Effector memory CD8-positive, alpha-beta T cell (primary cell): Measurements from ENCODE around the gene CLCF1.
A peak's percentile ranks its signal among the peaks of the same experiment; 100 is the strongest.

ENCODE experiments used
- ATAC-seq: fragments of 150-1000 bp; cut with Tn5 transposase; replicated peaks from 2 replicates; pipeline ENCODE4 v1.10.0; 2021; ENCODE audit warnings: mild to moderate bottlenecking, moderate library complexity
- DNase-seq, 3 experiments: peaks; one replicate each; pipeline ENCODE4 v3.0.0; 2021
- H3K27ac Mint-ChIP-seq, 2 donors: one replicate each; pipeline ENCODE4 v1.8.0; 2022; ENCODE audit warnings: mild to moderate bottlenecking in 2 of 2, mixed read lengths in 2 of 2, moderate library complexity in 2 of 2
- H3K27me3 Mint-ChIP-seq, 2 donors: one replicate each; pipeline ENCODE4 v1.8.0; 2022; ENCODE audit warnings: mixed read lengths in 2 of 2
- H3K36me3 Mint-ChIP-seq: one replicate; pipeline ENCODE4 v1.8.0; 2022; ENCODE audit warnings: mild to moderate bottlenecking, moderate library complexity, mixed read lengths; ENCODE audit not compliant: insufficient read depth
- H3K4me1 Mint-ChIP-seq, 2 donors: one replicate each; pipeline ENCODE4 v1.8.0; 2022; ENCODE audit warnings: low read depth in 2 of 2, mixed read lengths in 2 of 2
- H3K4me3 Mint-ChIP-seq, 2 donors: one replicate each; pipeline ENCODE4 v1.8.0; 2022; ENCODE audit warnings: mild to moderate bottlenecking in 2 of 2, mixed read lengths in 2 of 2, moderate library complexity in 2 of 2
- H3K9me3 Mint-ChIP-seq, 2 donors: one replicate each; pipeline ENCODE4 v1.8.0; 2022; ENCODE audit warnings: mixed read lengths in 2 of 2

CLCF1 gene

GRCh38 chr11:67382276-67383136 is 9.1 kb upstream of the CLCF1 start:
- Mint-ChIP-seq H3K4me3 (no peak overlapping the region), H3K27ac (no peak overlapping the region), H3K9me3 (no peaks in the 10 kb centered on the region), H3K27me3 (peaks cover 0 to 7% of the 10 kb centered on the region in 2 donors), H3K36me3 (peaks cover 3% of the 10 kb centered on the region), H3K4me1 (peaks cover 13 to 19% of the 10 kb centered on the region in 2 donors)
- peak; percentile 97 for ATAC-seq
- DNase-seq = peak; percentile 84 to 91 (median 85)

GRCh38 chr11:67381244-67381972 is 8.0 kb upstream of the CLCF1 start:
- ATAC-seq (no peak), DNase-seq (no peak)
- Mint-ChIP-seq H3K4me1 (peaks cover 16 to 19% of the 10 kb centered on the region in 2 donors), H3K27ac (peak overlapping the region; percentile 15 to 54), H3K27me3 (peaks cover 0 to 7% of the 10 kb centered on the region in 2 donors), H3K4me3 (peak overlapping the region in 1 of 2 donors; percentile 40), H3K9me3 (no peaks in the 10 kb centered on the region), H3K36me3 (peaks cover 3% of the 10 kb centered on the region)

GRCh38 chr11:67379061-67380058 is 6.0 kb upstream of the CLCF1 start:
- ATAC-seq (no peak), DNase-seq (no peak)
- Mint-ChIP-seq H3K9me3 (no peaks in the 10 kb centered on the region), H3K4me1 (peaks cover 25 to 31% of the 10 kb centered on the region in 2 donors), H3K36me3 (peaks cover 5% of the 10 kb centered on the region), H3K4me3 (no peak overlapping the region), H3K27ac (peak overlapping the region in 1 of 2 donors; percentile 20), H3K27me3 (no peaks in the 10 kb centered on the region)

- no peaks in the 10 kb centered on the region for H3K9me3 Mint-ChIP-seq
- ATAC-seq = no peak
- peaks cover 29 to 39% of the 10 kb centered on the region in 2 donors for H3K4me1 Mint-ChIP-seq
These were observed 5.1 kb upstream of the CLCF1 start for GRCh38 chr11:67378544-67378943.

GRCh38 chr11:67376873-67377808 is 3.7 kb upstream of the CLCF1 start:
- DNase-seq (no peak), ATAC-seq (no peak)
- no peak overlapping the region for H3K4me3 Mint-ChIP-seq
- H3K27me3 Mint-ChIP-seq = no peaks in the 10 kb centered on the region
- H3K4me1 Mint-ChIP-seq = peaks cover 28 to 37% of the 10 kb centered on the region in 2 donors
- H3K27ac Mint-ChIP-seq = peak overlapping the region in 1 of 2 donors; percentile 32
- no peaks in the 10 kb centered on the region for H3K9me3 Mint-ChIP-seq
- H3K36me3 Mint-ChIP-seq = peaks cover 19% of the 10 kb centered on the region

More at GRCh38 chr11:67378544-67378943, 5.1 kb upstream of the CLCF1 start:
- peaks cover 13% of the 10 kb centered on the region for H3K36me3 Mint-ChIP-seq
- no peak overlapping the region for H3K4me3 Mint-ChIP-seq
- DNase-seq = no peak
- H3K27me3 Mint-ChIP-seq = no peaks in the 10 kb centered on the region
- H3K27ac Mint-ChIP-seq = no peak overlapping the region

GRCh38 chr11:67376063-67376820 is 2.8 kb upstream of the CLCF1 start:
- peak overlapping the region; percentile 27 to 37 for H3K4me3 Mint-ChIP-seq
- H3K4me1 Mint-ChIP-seq = peaks cover 35 to 40% of the 10 kb centered on the region in 2 donors
- no peak overlapping the region for H3K27ac Mint-ChIP-seq

GRCh38 chr11:67375320-67376055 is 2.1 kb upstream of the CLCF1 start:
- no peaks in the 10 kb centered on the region for H3K9me3 Mint-ChIP-seq
- no peak for ATAC-seq
- no peaks in the 10 kb centered on the region for H3K27me3 Mint-ChIP-seq
- no peak overlapping the region for H3K27ac Mint-ChIP-seq
- peaks cover 40% of the 10 kb centered on the region in 2 donors for H3K4me1 Mint-ChIP-seq
- no peak for DNase-seq
- H3K36me3 Mint-ChIP-seq = peaks cover 25% of the 10 kb centered on the region
- peak overlapping the region; percentile 27 to 37 for H3K4me3 Mint-ChIP-seq

More at GRCh38 chr11:67376063-67376820, 2.8 kb upstream of the CLCF1 start:
- no peak for DNase-seq
- ATAC-seq = no peak
- Mint-ChIP-seq H3K9me3 (no peaks in the 10 kb centered on the region), H3K27me3 (no peaks in the 10 kb centered on the region), H3K36me3 (peaks cover 25% of the 10 kb centered on the region)

GRCh38 chr11:67374571-67375281 is 1.3 kb upstream of the CLCF1 start:
- DNase-seq (no peak), ATAC-seq (no peak)
- Mint-ChIP-seq H3K9me3 (no peaks in the 10 kb centered on the region), H3K36me3 (peaks cover 26% of the 10 kb centered on the region), H3K27ac (peak overlapping the region; percentile 96 to 97), H3K27me3 (no peaks in the 10 kb centered on the region), H3K4me1 (peaks cover 42 to 47% of the 10 kb centered on the region in 2 donors), H3K4me3 (peak overlapping the region; percentile 91 to 98)

- Mint-ChIP-seq H3K9me3 (no peaks in the 10 kb centered on the region), H3K4me1 (peaks cover 48 to 55% of the 10 kb centered on the region in 2 donors), H3K27me3 (no peaks in the 10 kb centered on the region), H3K4me3 (peak overlapping the region; percentile 91 to 98), H3K36me3 (peaks cover 30% of the 10 kb centered on the region), H3K27ac (peak overlapping the region; percentile 96 to 97)
- DNase-seq = peak; percentile 78 to 84 (median 81)
- peak; percentile 80 for ATAC-seq
These were observed 511 bp upstream of the CLCF1 start for GRCh38 chr11:67373648-67374570.
